ENCODE measurements around the gene MACF1.
A peak's percentile ranks its signal among the peaks of the same experiment; 100 is the strongest.

Gene MACF1

DNA sequence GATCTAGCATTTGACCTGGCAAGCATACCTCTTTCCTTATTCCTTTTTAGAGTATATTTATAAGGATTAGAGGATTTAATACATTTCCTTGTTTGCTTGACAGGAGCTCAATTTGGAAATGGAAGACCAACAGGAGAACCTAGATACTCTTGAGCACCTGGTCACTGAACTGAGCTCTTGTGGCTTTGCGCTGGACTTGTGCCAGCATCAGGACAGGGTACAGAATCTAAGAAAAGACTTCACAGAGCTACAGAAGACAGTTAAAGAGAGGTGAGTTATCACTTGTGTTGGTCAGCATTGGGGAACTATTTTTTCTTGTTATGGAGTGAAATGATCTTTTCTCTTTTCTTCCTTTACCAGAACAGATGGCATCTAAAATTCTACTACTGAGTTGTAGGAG, 163.6 kb downstream of the MACF1 start:
- DNase-seq, result no peak

DNA sequence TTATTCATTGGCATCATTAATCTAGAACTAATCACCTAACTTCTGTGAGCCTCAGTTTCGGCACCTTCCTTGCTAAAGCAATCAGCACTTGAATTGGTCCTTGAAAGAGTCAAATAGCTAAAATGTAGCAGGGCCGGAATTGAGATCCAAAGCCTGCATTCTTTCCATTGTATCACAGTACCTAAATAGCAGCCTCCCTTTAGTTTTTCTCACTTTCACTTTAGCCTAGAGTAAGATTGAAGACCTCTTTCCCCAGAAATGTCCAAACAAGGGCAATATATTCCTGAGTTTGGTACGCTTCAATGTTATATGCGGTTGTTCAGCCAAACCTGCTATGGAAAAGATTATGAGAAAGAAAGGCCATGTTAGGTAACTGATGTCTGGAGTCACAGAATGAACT, 165.1 kb downstream of the MACF1 start:
- no peak for DNase-seq

DNA sequence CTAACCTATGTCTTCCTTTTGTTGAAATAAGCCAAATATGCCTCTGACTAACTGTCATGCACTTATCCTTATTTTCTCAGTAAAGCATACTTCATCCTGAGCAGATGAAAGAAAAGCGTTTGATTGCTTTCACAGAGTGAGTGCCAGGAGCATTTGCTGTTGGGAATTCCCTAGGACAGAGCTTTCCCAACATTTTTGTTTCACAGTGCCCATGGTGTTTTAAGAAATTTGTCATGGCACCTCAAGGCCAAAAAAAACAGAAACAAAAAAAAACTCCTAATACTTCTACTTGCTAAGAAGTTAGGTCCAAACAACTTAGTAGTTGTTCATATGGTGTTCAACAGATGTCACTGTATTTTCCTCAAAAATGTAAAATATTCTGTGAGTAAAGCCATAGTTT, 166.1 kb downstream of the MACF1 start:
- no peak for DNase-seq

DNA sequence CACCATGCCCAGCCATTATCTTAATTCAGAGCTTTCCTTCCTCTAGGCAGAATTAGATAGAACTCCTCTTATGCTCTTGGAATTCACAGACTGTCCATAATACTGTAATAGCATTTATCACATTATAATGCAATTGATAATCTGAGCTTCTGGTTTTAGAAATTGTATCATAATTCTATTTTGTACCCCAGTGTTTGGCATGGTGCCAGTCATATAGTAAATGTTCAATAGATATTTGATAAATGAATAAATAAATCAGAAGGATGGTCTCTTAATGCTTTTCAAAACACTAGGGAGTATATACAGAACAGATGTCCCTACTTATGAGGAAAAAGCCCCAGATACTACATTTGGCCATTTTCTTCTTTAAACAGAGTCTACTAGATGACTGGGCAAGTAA, 167.6 kb downstream of the MACF1 start:
- no peak for DNase-seq

DNA sequence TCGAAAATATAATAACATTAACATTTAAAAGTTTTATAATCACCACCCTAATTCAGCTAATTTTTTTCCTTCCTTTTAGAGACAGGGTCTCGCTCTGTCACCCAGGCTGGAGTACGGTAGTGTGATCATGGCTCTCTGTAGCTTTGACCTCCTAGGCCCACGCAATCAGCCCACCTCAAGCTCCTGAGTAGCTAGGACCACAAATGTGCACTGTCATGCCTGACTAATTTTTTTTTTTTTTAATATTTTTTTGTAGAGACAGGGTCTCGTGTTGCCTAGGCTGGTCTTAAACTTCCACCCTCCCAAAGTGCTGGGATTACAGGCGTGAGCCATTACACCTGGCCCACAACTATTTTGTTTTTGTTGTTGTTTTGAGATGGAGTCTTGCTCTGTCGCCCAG, 172.2 kb downstream of the MACF1 start:
- no peak for DNase-seq

DNA sequence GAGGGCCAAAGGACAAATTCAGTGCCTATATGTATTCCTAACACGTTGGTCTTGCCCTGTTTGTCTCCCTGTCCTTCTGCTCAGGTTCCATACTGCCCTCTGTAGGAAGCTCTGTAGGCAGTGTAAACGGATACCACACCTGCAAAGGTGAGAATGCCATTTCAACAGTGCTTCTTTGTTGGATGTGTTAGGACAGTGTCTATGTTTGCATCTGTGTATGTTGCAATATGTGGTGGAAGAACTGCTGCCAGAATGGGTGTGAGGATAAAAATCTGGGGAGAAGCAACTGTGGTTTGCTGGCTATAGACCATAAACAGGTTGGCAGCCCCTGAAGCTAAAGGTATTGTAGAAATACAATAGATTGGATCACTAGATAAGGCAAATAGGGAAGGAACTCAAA, 173.9 kb downstream of the MACF1 start:
- DNase-seq, result no peak

DNA sequence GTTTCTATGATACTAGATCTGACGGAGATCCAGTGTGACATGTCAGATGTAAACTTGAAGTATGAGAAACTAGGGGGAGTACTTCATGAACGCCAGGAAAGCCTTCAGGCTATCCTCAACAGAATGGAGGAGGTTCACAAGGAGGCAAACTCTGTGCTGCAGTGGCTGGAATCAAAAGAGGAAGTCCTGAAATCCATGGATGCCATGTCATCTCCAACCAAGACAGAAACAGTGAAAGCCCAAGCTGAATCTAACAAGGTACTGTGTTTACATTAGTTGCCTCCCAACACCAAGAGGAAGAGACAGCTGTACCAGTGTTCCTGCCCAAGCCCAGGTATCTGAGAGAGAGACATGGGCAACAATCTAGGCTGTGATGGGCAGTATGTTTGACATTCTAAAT, 174.7 kb downstream of the MACF1 start:
- peak; percentile 2 for DNase-seq

DNA sequence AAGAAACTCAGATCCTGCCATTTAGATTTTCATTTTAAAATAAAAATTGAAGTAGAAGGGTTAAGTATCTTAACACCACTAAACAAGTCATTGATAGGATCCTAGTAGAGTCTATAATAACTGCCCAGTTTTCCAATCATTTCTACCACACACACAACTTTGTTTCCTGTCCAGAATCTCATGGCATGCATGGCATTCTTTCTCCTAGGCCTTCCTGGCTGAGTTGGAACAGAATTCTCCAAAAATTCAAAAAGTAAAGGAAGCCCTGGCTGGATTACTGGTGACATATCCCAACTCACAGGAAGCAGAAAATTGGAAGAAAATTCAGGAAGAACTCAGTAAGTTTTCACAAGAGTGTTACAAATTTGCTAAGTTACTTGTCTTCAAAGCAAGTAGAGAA, 175.5 kb downstream of the MACF1 start:
- no peak for DNase-seq

DNA sequence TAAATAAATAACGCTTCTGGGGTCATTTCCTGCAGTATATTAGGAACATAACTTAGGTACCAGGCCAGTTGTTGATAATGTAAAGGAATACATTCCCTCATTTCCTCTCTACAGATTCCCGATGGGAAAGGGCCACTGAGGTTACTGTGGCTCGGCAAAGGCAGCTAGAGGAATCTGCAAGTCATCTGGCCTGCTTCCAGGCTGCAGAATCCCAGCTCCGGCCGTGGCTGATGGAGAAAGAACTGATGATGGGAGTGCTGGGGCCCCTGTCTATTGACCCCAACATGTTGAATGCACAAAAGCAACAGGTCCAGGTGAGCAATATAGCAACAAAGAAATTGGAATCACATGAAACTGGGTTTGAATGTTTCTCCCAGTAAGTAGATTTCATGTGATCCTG, 177.3 kb downstream of the MACF1 start:
- no peak for DNase-seq

DNA sequence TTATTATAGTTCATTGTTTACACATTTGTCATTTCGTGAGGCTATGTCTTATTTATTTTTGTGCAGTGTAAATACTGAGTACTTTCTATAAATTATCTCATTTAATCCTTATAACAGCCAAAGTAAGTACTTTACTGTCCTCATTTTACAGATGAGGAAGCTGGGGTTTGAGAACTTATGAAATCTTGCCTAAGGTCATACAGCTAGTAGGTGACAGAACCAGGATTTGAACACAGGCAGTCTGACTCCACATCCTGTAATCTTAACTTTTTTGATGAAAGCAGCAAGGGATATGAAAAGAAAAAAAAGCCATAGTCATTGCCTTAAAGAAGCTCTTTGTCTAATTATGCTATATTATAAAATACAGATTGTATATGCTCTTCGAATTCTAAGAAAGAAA, 179.8 kb downstream of the MACF1 start:
- DNase-seq, result peak; percentile 28

DNA sequence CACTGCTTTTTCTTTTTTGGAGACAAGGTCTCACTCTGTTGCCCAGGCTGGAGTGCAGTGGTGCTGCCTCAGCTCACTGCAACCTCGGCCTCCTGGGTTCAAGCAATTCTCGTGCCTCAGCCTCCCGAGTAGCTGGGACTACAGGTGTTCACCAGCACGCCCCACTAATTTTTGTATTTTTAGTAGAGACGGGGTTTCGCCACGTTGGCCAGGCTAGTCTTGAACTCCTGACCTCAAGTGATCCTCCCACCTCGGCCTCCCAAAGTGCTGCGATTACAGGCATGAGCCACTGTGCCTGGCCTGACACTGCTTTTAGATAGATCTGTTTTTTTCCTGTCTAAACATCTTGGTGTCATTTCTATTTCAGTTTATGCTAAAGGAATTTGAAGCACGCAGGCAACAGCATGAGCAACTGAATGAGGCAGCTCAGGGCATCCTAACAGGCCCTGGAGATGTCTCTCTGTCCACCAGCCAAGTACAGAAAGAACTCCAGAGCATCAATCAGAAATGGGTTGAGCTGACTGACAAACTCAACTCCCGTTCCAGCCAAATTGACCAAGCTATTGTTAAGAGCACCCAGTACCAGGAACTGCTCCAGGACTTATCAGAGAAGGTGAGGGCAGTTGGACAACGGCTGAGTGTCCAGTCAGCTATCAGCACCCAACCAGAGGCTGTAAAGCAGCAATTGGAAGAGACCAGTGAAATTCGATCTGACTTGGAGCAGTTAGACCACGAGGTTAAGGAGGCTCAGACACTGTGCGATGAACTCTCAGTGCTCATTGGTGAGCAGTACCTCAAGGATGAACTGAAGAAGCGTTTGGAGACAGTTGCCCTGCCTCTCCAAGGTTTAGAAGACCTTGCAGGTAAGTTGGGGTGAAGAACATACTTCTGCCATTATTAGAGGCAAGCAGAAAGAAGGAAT, 180.8 kb downstream of the MACF1 start:
- no peak for DNase-seq

DNA sequence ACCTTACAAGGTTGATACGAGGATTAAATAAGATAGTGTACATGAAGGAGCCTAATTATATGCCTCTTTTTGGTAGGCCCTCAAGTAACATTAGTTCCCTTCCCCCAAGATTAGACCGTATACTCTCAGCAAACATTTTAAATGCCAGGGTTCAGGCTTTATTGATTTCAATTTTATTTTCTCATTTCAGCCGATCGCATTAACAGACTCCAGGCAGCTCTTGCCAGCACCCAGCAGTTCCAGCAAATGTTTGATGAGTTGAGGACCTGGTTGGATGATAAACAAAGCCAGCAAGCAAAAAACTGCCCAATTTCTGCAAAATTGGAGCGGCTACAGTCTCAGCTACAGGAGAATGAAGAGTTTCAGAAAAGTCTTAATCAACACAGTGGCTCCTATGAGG, 182.5 kb downstream of the MACF1 start:
- DNase-seq, result no peak

DNA sequence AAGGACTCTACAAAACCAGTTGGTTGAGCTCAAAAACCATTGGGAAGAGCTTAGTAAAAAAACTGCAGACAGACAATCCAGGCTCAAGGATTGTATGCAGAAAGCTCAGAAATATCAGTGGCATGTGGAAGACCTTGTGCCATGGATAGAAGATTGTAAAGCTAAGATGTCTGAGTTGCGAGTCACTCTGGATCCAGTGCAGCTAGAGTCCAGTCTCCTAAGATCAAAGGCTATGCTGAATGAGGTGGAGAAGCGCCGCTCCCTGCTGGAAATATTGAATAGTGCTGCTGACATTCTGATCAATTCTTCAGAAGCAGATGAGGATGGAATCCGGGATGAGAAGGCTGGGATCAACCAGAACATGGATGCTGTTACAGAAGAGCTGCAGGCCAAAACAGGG, 183.0 kb downstream of the MACF1 start:
- DNase-seq, result no peak

DNA sequence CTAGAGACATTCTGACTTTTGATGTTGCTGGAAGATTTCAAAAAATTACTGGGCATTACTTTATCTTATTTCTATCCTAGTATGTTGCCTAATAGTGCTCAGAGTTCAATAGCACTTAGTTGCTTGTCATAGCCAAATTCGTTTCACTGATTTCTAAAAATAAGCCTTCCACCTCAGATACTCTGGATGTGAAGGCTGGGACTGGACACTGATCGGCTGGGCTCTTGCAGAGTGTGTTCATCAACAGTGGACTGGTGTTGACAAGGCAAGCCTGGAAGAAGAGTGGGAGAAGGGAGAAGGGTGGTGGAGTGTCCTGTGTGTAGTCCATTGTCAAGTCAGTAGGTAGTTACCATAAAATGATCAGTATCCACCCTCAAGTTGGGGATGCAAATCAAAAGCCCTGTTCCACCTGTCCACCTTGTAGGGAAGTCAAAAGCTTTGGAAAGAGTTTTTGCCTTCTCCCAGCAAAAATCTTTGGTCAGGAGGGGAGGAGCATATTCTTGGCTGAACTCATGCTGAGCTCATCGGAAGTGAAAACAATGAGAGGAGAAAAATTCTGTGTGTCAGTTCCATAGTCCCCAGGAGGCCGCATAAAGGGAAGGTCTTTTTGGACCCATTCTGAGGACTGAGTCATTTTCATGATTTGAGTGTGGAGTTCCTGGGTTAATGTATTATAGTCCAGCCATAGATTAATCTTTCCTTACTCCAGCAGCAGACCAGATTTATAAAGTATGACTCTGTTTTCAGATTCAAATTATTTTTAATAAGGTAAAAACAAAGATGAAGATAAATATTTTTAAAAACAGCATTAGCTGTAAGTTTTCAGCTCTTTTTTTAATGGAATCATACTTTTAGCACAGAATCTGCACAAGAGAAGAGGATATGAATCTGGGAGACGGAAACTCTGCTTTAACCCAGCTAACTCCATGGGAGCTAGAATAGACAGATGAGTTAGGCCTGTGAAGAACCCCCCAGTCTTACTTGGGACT, 187.5 kb downstream of the MACF1 start:
- no peak for DNase-seq

DNA sequence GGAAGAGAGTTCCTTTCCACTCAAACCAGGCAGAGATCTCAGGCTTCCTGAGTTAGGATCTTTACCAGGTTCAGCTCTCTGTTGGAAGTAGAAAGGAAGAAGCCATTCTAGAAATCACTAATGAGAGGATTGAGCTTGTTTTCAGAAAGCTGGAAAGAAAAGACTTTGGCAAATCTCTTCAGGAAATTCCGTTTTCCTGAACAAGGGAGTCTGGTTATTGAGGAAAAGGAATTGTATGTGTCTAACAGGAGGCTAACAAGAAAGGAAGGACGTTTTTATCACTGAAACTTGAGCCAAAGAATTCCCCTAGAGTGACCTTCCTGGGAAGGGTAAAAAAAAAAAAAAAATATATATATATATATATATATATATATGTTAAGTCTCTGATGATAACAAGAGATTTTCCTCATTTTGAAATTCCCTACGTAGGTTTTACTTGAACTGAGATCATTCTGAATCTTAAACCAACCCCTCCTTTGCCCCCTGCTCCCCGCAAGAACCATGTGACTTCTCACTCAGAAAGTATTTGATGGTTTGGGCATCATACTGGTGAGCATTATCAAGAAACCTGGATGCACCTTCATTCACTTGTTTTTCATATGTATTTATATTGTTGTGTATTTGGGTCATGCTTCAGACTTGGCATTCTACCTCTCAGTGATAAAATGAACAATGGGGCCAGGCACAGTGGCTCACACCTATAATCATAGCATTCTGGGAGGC, 188.5 kb downstream of the MACF1 start:
- DNase-seq, result no peak

DNA sequence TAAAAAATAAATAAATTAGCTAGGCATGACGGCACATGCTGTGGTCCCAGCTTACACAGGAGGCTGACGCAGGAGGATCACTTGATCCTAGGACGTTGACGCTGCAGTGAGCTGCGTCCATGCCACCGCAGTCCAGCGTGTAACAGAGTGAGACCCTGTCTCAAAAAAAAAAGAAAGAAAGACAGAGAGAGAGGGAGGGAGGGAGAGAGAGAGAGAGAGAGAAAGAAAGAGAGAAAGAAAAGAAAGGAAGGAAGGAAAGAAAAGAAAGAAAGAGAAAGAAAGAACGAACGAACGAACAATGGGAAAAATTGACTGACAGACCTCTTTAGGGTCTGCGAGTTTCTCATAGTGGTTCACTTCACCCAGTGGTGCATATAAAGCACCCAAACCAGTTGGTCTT, 189.2 kb downstream of the MACF1 start:
- DNase-seq, result no peak

DNA sequence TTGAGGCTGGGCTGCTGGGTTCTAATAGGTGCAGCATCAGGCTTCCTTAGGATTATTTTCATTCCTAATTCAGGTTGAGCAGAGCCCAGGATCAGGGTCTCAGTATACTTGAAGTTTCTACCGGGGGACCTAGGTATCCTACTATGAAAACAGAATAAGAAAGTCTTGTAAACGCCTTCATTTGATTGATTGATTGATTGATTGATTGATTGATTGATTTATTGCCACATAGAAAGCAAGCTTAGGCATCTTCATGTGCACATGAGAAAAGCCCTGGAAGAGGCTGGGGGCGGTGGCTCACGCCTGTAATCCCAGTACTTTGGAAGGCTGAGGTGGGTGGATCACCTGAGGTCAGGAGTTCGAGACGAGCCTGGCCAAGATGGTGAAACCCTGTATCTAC, 189.6 kb downstream of the MACF1 start:
- DNase-seq, result no peak

DNA sequence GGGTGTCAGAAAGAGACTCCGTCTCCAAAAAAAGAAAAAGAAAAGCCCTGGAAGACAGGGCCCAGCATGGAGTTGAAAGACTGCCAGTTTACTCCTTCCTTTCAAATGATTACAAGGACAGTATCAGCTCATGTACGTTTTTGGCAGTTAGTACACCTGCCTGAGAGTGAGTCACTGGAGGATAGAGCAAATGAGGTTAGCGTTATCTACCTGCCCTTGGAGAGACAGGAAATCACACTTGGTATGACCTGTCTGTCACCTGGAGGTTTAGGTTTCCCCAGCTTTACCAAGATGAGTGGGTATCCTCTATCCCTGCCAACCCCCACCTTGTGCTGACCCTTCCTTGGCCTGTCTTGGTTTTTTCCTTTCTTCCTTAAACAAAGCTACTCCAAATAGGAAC, 190.1 kb downstream of the MACF1 start:
- DNase-seq, result no peak

DNA sequence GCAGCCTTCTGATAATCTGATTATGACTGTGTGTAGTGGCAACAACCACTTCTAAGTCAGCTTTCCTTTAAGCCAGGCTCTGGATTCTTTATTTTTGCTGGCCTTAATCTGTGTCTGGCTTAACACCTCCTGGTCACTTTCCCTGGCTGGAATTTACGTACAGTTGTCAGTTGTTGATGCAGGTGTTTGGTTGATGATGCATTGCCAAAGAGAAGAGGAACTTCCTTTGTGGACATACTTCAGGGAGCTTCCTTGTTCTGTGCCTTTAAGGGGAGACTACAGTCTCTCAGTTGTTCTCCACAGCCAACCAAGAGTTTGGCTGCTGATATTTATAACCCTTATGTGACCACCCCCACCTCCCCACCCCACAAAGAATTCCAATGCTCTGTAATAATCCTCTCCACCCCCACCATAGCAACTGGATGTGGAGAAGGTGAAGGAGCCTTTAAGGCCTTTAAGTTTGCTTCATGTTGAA, 190.9 kb downstream of the MACF1 start:
- DNase-seq, result peak; percentile 28

DNA sequence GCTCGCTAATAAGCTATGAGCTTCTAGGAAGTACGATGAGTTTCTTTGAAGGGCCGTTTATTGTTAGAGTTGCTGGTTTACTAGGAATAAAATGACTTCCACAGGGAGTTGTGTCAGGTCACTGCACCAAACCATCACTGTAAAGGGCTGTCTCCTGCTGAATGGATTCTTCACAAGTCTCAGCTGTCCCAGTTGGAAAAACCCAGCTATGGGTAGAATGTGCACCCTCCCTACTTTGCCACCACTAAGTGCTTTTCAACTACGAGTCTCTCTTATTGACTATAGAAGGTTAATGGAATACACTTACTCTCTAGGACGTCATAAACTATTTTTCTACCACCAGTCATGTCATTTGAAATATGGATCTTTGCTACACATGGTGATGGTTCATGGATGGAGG, 192.2 kb downstream of the MACF1 start:
- DNase-seq, result no peak

DNA sequence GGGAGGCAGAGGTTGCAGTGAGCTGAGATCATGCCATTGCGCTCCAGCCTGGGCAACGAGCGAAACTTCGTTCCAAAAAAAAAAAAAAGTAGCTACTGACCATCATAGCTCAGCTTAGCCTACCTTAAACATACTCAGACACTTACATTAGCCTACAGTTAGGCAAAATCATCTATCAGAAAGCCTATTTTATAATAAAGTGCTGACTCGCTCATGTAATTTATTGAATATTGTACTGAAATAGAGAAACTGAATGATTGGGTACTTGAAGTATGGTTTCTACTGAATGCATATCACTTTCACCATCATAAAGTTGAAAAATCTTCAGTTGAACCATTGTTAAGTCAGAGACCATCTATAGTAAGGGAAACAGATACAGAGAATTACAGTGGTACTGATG, 193.0 kb downstream of the MACF1 start:
- no peak for DNase-seq

DNA sequence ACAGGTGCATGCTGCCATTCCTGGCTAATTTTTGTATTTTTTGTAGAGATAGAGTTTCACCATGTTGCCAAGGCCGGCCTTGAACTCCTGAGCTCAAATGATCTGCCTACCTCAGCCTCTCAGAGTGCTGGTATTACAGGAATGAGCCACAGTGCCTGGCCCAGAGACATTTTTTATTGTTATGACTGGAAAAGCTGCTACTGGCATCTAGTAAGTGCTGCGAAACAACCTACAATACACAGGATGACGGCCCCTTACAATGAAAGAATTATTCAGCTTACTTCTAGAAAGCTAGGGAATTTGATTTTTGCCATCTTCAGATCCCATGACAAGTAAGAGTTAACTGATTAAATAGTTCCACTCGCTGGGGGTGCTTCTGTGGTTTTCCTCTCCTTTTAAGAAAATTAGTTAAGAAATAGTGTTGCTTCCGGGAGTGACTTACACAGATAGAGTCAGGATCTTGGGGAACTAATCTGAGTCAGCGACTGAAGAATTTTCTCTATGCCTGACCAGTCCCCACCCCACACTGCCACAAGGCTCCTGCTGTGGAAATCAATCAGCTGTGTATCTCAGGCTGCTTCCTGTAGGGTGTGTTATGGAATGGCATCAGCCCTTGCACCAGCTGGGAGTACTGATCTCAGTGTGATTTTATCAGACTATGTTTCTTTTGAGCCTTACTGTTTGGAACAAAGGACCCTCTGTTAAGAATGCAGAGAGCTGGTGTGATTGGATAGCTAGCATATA, 194.0 kb downstream of the MACF1 start:
- DNase-seq, result peak; percentile 88
